T-helper 9 cell (primary cell): Measurements from ENCODE around the gene C2CD2.

Experiments
- DNase-seq: peaks from one replicate; pipeline ENCODE4 v3.0.0-alpha.2; 2020

The C2CD2 gene

DNA sequence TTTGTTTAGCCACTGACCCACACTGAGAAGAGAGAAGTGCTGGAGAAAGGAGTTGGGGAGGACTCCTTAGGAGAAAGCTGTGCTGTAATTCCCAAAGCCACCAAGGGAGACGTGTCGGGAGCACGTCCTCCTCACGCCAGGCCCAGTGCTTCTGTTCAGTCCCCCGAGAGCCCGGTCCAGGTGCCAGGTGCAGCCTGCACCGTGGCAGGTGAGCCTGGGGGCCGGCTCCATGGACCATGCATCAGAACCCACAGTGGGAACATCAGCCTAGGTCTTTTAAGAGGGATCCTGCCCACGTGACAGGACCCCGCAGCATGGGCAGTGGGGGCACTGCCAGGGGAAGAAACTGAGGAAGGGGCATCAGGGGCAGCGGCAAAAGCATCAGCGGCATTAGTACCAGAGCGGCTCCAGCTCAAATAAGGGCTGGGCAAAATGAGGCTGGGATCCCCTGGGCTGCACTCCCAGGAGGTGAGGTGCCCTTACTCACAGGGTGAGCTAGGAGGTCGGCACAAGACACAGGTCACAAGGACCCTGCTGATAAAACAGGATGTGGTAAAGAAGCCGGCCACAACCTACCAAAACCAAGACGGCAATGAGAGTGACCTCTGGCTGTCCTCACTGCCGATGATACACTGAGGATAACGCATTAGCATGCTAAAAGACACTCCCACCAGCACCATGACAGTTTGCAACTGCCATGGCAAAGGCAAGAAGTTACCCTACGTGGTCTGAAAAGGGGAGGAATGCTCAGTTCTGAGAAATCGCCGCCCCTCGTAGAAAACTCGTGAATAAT is 50.1 kb downstream of the C2CD2 start:
- DNase-seq: no peak

DNA sequence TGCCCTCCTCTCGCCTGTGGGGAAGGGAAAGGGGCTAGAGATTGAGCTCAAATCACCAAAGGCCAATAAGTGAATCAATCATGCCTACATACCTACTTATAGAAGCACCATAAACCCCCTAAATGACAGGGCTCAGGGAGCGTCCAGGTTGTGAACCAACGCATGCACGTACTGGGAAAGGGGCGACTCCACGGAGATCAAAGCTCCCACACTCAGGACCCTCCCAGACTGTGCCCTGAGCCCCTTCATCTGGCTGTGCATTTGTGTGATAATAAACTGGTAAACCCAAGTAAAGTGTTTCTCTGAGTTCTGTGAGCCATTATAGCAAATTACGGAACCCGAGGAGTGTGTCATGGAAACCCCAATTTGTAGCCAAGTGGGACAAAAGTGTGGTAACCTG is 50.9 kb downstream of the C2CD2 start:
- DNase-seq: no peak

DNA sequence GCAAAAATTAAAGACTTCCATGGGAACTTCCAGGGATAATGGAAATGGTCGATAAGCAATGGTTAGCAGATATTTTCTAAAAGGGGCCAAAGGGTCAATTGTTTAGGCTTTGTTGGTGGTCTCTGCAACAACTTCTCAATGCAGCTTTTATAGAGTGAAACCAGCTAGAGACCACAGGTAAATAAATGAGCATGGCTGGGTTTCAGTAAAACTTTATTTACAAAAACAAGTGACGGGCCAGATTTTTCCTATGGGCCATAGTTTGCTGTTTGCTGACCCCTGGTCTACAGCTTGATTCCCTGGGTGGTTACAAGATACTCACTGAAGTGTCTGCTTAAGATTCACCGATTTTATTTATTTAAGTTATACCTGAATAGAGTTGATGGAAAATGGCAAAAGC is 52.0 kb downstream of the C2CD2 start:
- no peak for DNase-seq

DNA sequence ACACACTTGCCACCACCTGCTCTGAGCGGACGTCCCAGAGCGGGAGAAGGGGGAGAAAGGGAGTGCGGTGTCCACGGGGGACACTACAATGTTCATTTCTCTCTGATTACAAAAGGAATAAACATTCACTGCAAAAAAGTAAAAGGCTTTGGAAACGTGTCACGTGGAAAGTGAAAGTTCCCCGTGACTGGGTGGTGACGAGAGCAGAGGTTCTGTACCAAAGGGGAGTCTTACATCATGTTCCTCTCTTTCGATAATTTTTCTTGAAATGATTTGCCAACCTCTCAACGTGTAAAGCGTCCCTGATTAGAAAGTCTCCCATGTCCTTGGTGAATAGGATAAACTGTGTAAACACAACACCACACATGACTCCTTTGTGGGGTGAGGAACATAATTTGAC is 52.7 kb downstream of the C2CD2 start:
- DNase-seq: no peak

DNA sequence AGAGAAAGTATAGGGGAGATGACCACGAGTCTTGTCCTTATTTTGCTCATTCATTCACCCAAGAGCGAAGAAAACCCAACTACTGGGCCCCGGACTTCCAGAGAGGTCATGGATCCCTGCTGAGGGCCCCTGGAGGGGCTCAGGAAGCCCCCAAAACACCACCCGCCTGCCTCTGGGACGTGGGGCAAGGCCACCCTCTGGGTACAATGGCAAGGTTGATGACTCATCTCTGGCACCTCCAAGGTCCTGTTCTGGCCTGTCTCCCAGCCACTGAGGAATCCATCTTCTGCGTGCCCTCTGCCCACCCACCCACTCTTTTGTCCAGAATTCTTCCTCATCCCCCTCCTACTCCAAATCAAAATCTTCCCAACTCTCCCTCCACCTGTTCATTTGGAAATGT is 53.4 kb downstream of the C2CD2 start:
- DNase-seq: no peak

DNA sequence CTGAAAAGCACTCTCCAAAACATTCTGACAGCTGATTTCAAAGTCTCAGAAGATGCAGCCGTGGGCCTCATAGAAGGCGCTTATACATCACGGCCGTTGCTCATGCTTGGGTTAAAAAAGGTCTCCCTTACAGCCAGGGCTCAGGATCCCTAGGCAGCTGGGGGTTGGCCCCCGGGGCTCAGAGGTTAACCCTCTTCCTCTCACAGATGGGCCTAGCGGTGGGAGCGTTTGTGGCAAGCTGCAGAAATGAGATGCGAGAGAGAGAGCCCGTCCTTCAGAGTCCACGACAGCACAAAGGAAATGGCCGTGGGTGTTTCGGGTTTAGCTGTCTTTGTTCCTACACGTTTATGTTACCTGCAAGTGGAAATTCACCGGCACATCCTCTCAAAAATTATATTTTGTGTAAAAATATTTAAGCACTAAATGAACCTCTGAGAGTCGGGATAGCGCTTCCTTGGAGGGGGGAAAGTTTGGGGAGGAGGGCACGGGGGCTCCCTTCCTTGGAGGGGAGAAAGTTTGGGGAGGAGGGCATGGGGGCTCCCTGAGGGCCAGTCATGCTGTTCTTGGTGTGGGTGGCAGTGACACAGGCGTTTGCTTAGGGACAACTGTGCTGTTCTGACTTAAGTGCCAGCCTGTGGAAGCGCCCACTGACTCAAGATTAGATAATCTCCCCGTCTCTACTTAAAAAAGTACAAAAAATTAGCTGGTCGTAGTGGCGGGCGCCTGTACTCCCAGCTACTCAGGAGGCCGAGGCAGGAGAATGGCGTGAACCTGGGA is 54.2 kb downstream of the C2CD2 start:
- no peak for DNase-seq

DNA sequence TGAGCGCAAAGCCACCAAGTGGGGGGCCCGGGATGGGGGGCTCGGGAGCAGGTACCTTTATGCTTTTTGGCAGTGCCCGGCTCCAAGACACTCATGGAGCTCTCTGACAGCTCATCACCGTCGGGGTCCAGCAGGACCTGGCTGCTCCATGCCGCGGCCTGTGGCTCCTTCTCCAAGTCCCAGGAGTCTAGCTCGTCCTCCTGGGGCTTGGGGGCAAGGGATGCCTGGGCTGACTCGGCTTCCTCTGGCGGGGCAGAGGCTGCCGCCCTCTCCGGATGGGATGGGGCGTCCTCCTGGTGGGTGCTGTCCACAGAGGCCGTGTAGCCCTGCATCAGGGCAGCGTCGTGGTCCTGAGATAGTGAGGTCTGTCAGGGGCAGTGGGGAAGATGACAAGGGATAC is 54.8 kb downstream of the C2CD2 start:
- DNase-seq: no peak

DNA sequence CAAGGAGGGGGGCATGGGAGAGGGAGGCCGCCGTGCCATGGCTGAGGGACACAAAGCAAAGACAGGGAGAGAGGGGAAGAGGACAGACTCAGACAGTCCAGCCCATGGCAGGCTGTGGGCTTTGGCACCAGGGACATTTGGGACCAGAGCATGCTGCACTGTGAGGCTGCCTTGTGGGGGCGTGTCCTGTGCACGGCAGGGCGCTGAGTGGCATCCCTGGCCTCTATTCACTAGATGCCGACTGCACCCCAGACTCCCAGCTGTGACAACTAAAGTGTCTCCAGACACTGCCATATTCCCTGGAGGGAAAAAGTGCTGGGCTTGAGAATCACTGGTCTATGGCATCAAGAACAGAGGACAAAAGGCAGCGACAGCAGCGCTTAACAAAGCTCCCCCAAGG is 56.1 kb downstream of the C2CD2 start:
- DNase-seq: no peak

DNA sequence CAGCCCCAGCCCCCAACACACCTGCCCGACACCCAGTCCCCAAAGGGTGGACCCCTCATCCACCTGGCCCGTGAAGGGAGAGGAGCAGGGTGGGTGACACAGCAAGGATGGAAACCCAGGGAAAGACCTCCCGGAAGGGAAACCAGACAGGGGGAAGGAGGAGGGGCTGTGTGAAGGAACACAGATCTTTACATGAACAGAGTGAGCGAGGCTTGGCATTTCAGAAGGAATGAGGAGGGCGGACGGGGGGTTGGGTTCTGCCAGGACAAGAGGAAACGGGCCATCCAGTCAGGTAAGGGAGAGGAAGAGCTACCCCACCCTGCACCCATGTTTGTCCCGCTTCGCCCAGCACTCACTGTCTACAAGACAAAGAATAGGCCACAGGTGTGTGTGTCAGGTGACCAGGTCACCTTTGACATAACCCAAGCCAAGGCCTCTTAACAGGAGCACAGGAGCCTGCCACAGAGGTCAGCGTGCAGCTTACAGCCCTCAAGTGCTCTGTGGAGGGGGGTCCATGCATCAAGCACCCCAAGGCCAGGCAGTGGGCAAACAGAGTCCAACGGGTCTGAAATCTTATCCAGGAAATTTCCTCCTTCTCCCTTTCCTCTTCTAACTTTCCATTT is 56.7 kb downstream of the C2CD2 start:
- DNase-seq: no peak

DNA sequence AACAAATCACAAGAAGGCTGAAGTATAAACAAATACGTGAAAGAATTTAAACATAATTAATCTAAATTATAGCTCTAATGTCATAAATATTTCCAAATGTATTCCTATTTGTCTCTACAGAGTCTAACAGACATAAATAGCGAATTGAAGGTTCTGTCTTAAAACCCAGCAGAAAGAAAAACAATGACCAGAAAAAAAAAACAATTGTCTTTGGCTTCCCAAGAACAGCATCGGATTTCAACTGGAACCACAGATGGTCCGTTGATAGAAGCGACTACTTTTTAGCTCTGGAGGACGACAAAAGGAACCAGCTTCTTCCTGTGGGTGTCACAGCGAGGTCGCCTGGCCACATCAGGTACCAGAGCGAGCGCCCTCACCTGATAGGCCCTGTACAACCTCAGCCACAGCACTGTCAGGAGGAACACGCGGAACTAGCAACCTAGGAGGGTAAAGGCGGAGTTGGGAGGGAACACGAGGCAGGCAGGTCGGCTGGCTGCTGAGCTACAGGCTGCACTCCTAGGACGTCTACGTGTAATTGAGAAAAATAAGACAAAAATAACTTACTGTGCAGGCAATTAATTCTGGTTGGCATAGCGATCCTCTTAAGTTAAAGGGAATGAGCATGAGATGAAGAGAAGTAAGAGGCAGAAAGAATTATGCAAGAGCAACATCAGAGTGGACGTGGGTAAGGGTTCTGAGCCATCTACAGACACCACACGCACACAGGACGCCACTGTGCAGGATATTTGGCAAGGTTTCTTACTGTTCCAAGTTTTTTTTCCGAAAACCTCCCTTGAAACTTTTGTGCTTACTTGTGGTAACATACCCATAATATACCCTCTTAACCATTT is 58.0 kb downstream of the C2CD2 start:
- DNase-seq: peak; percentile 24

DNA sequence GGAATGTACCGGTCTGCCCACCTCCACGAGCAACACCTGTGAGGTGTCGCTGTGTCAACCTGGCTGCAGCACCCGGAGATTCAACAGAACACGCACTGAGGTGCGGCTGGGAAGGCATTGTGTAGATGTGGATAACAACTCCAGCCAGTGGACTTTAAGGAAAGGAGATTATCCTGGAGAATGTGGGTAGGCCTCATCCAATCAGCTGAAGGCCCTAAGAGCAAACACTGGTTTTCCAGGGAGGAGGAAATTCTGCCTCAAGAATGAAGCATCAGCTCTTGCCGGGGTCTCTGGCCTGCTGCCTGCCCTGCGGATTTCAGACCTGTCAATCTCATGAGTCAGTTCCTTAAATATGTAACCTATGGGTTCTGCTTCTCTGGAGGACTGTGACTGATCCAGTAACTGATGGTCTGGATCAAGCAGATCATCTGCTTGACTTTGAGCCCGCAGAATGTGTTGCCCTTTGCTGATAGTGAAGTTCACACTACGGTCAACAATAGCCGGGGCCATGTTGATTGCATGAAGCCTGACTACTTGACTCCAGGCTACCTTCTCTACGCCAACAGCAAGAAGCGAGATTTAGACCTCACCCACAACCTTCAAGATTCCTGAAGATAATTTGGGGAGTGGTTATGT is 58.8 kb downstream of the C2CD2 start:
- DNase-seq: no peak

DNA sequence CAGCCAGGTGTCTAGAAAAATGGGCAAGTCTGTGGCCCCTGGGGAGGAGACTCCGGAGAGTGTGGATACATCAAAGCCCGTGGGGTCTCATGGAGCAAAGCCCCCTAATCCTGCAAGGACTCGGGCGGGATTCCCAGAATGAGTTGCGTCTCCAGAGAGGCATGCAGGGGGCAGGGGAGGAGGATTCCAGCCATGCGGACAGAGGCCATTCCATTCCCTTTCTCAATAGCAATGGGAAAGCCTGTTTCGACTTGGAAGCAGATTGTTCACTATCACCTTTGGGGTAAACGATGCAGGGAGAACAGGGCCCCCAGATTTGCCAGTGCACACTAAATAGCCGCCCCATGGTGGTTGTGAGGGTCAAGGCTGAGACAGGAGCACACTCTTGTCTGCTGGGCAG is 59.3 kb downstream of the C2CD2 start:
- no peak for DNase-seq

DNA sequence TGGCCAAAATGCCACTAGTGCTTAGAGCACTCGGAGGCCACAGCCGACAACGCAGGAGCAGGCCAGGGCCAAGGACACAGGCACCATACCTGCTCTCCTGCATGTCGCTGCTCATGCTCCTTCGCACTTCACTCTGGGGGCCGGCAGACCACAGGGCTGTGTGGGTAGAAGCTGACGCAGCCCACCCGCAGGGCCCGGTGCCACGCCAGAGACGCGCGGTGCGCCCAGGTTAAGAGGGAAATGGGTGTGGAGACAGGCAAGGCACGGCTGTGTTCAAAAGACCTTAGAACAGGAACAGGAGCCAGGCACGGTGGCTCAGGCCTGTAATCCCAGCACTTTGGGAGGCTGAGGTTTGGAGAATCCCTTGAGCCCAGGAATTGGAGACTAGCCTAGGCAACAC is 61.1 kb downstream of the C2CD2 start:
- no peak for DNase-seq

DNA sequence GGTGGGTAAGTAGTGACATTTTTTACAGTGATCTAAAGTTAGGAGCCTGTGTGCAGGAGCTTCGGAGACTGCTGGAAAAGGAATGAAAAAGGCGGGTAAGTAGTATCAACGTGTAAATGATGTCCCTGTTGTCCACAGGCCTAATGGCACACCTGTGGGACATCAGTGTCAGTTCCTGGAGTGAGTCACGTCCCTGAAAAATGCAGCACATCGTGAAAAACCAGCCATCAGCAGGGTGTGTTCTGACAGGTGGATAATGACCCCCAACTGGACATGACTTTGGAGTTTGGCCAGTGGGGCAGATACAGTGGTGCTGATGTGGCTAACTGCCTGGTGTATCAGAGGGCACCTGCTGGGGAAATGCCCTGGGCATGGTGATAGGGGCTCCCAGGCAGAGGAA is 62.7 kb downstream of the C2CD2 start:
- DNase-seq: no peak

DNA sequence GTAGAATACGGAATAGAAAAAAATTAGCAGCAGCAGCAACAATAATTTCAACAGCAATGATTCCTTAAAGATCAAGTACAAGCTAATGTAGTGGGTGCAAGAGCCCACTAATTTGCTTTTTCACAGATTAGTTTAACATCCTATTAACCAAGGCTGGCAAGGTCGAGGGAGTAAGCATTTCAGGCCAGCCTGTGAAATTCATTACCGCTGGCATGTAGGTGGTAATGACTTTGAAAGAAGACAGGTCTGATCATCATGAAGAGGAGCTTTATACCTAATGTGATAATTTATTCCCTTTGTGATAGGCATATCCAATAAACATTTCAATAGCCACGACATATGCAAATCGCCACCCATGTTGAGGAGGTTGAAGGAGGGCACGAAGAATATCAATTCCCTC is 63.5 kb downstream of the C2CD2 start:
- DNase-seq: no peak

DNA sequence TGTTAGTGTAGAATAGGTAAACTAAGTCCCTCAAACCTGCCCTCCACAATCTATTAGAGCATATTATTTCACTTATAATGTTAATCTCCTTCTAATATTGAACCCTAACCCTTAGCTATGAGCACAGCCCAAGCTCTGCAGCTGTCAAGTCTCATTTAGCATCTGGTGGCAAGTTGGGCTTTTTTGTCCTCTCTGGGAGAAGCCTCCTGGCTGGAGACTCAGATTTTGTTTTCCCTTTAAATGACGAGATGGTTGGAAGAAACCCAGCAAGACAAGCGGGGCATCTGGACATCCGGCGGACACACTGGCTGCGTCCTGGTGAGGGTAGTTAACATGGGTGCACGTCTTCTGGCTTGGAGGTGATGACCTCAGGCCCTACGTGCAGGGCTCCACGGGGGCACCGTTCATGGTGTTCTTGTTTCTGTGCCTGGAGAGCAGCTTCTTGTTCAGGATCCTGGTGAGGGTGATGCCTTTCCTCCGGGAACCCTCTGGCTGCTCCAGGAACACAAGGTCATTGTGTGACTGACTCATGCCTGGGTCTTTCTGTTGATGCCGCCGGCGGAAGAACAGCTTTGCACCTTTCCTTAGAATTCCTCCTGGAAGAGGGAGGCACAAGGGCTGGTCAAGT is 65.0 kb downstream of the C2CD2 start:
- no peak for DNase-seq

DNA sequence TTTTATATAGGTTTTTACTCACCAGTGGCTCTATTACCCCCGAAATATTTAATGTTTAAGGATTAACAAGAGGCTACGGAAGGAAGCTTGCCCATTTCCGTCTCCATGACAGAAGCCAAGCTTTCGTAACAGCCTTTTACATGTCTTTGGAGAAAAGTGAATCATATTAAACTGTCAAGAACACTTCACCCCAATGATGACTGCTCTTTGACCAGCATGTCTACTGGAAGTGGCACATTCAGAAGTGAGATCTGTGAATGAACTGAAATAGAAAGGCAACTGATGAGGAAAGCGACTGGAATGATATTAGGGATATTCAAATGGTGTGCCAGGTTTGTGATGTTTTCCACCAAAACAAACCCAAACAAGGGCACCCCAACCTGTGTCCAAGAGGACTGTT is 66.2 kb downstream of the C2CD2 start:
- DNase-seq: no peak

DNA sequence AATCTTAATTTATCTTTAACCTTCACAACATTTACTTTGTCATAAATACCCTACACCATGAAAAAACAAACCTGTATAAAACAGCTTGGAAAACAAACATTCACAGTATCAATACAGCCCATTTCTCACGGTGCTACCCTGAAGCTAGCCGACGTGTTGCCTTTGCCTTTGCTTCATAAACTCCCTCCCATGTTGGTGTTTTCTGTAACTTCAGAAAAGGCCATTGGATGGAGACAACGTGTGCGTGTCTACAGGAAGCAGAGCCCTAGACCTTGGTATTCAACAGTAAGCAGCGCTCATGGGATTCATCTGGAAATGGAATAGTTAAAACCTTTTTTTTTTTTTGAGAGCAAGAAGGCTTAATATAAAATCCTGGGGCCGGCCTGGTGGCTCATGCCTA is 67.5 kb downstream of the C2CD2 start:
- no peak for DNase-seq

DNA sequence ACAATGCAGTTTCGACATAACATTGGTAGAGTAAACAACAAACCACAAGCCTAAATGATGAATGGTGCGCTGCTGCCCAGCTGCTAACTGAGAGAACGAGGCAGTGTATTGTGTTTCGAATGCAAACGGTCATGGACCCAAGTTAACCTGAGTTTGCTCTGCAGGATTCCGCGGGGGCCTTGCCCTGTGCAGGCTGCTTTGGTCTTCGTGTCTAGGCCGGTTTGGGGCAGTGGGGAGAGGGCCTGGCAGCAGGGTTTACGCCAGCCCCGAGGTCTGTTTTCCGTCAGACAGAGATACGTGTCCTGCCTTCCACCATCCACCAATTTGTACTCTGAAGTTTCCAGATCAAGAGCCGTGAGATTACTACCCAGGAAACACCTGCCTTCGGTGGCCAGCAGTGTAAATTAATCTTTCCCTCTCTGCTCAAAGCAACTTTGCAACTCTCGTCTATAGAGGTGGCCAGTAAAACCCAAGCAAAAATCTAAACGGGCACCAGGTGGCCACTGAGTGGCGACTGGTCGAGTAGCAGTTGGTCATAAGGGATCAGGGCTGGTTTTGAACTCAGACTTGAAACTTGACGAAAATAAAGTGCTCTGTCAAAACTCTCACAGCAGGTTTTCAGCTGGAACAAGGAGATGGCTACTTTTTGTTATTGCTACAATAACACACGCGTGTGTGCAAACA is 68.3 kb downstream of the C2CD2 start:
- no peak for DNase-seq

DNA sequence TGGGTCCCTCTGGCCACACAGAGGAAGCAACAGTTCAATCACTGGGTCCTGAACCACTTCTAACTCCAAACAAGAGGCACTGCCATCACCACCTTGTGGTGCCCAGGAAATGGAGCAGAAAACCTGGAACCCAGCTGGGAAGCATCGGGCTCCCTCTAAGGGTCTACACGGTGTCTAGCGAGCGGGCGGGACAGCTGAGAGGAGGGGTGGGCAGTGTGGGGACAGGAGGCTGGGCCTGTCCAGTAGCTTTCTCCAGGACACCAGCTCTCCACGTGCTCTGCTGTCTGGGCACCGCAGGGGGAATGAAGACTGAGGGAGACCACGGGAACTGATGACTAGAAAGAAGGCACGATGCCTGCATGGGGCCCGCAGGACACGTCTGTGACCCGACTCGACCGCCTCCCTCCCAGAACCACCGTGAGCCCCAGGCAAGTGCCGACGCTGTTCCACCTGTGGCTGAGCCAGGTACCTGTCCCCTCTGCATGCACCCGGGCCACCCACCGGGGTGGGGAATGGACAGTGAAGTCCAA is 69.3 kb downstream of the C2CD2 start:
- no peak for DNase-seq

DNA sequence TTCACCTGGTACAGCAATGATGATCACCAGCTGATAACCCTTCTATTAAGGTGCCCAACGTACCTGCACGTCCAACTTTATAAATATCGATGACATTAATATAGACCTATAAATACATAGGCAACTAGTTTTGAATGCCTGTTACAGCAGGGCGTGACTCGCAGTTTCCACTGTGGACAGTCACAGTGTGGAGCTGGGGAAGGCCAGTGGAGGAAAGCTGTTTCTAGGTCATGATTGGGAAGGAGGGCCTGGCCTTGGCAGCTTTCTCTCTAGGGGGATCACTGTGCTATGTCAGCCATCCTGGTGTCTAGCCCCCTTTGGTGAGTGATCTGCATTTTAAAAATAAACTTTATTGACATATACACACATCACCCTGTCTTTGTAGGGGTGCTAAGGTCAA is 70.2 kb downstream of the C2CD2 start:
- DNase-seq: no peak
